Liver (tissue), 9 donors: ENCODE measurements around the gene STK11. TPM values are rescaled to one million over a fixed set of nuclear protein-coding genes. Genes with fewer than 3 reads are reported as not detected.

Experiments
- DNase-seq: peaks from one replicate; pipeline ENCODE4 v3.0.0-alpha.2; 2017; ENCODE audit warnings: low spot score
- H3K27ac ChIP-seq, 2 donors: one replicate each; pipeline ENCODE4 v1.7.0; 2013; ENCODE audit warnings: inconsistent platforms in 2 of 2, low read length in 2 of 2, control low read depth in 1 of 2, low read depth in 1 of 2, mild to moderate bottlenecking in 1 of 2
- H3K27me3 ChIP-seq, 4 donors: one replicate each; pipeline versions ENCODE4 v1.6.1 to v1.7.0; 2013; ENCODE audit warnings: low read length in 3 of 4, inconsistent platforms in 1 of 4, mild to moderate bottlenecking in 1 of 4, moderate library complexity in 1 of 4; ENCODE audit not compliant: control insufficient read depth in 4 of 4, insufficient read depth in 4 of 4
- H3K36me3 ChIP-seq, 4 donors: one replicate each; pipeline versions ENCODE4 v1.6.1 to v1.7.0; 2013; ENCODE audit warnings: low read length in 3 of 4, mild to moderate bottlenecking in 3 of 4, low read depth in 1 of 4, moderate library complexity in 1 of 4; ENCODE audit not compliant: control insufficient read depth in 4 of 4, insufficient read depth in 3 of 4
- H3K4me1 ChIP-seq, 4 donors: one replicate each; pipeline versions ENCODE4 v1.6.1 to v1.7.0; 2013; ENCODE audit warnings: low read length in 3 of 4, mild to moderate bottlenecking in 3 of 4, moderate library complexity in 1 of 4; ENCODE audit not compliant: control insufficient read depth in 4 of 4, insufficient read depth in 4 of 4
- H3K4me3 ChIP-seq, 3 donors: one replicate each; pipeline versions ENCODE4 v1.6.1 to v1.7.0; 2013; ENCODE audit warnings: low read length in 3 of 3, control low read depth in 1 of 3, low read depth in 1 of 3, mild to moderate bottlenecking in 1 of 3
- H3K9ac ChIP-seq, 2 donors: one replicate each; pipeline ENCODE4 v1.7.0; 2013; ENCODE audit warnings: low read length in 2 of 2, mild to moderate bottlenecking in 2 of 2, moderate library complexity in 2 of 2, control low read depth in 1 of 2, low read depth in 1 of 2
- H3K9me3 ChIP-seq, 4 donors: one replicate each; pipeline versions ENCODE4 v1.6.1 to v1.7.0; 2013; ENCODE audit warnings: low read length in 3 of 4; ENCODE audit not compliant: control insufficient read depth in 4 of 4
- CTCF ChIP-seq: fragments of 150-350 bp; IDR thresholded peaks from 2 replicates; pipeline ENCODE4 v1.5.1; 2017; ENCODE audit warnings: improper control_type of control experiment, low read depth, low read length; ENCODE audit not compliant: missing input control
- EGR1 ChIP-seq, 2 donors: IDR thresholded peaks; 2 replicates each; pipeline ENCODE4 v1.6.1; 2016 to 2018; ENCODE audit warnings: antibody characterized with exemption in 2 of 2, low read depth in 2 of 2
- FOXA1 ChIP-seq: IDR thresholded peaks from 2 replicates; pipeline ENCODE4 v1.6.1; 2016; ENCODE audit warnings: antibody characterized with exemption
- GABPA ChIP-seq, 2 donors: IDR thresholded peaks in 1 of 2; conservative IDR thresholded peaks in 1 of 2; 2 replicates each; pipeline ENCODE4 v1.6.1; 2016; ENCODE audit warnings: antibody characterized with exemption in 2 of 2, mild to moderate bottlenecking in 1 of 2, moderate library complexity in 1 of 2
- HNF4A ChIP-seq, 2 donors: conservative IDR thresholded peaks; 2 replicates each; pipeline ENCODE4 v1.6.1; 2016; ENCODE audit warnings: antibody characterized with exemption in 2 of 2, mild to moderate bottlenecking in 2 of 2
- HNF4G ChIP-seq: IDR thresholded peaks from 2 replicates; pipeline ENCODE4 v1.6.1; 2016; ENCODE audit warnings: antibody characterized with exemption
- JUND ChIP-seq, 2 donors: IDR thresholded peaks; 2 replicates each; pipeline ENCODE4 v1.6.1; 2016; ENCODE audit warnings: antibody characterized with exemption in 2 of 2
- MAX ChIP-seq: IDR thresholded peaks from 2 replicates; pipeline ENCODE4 v1.6.1; 2016; ENCODE audit warnings: antibody characterized with exemption
- NR2F2 ChIP-seq: IDR thresholded peaks from 2 replicates; pipeline ENCODE4 v1.6.1; 2016; ENCODE audit warnings: antibody characterized with exemption
- RAD21 ChIP-seq, 2 donors: IDR thresholded peaks; 2 replicates each; pipeline ENCODE4 v1.6.1; 2016; ENCODE audit warnings: antibody characterized with exemption in 2 of 2, mild to moderate bottlenecking in 2 of 2
- REST ChIP-seq: IDR thresholded peaks from 2 replicates; pipeline ENCODE4 v1.6.1; 2016; ENCODE audit warnings: antibody characterized with exemption, mild to moderate bottlenecking
- RXRA ChIP-seq, 2 donors: IDR thresholded peaks; 2 replicates each; pipeline ENCODE4 v1.6.1; 2017 to 2018; ENCODE audit warnings: antibody characterized with exemption in 2 of 2, mild to moderate bottlenecking in 1 of 2
- SP1 ChIP-seq: IDR thresholded peaks from 2 replicates; pipeline ENCODE4 v1.6.1; 2018; ENCODE audit warnings: antibody characterized with exemption, mild to moderate bottlenecking
- TAF1 ChIP-seq: conservative IDR thresholded peaks from 2 replicates; pipeline ENCODE4 v1.6.1; 2016; ENCODE audit warnings: antibody characterized with exemption, mild to moderate bottlenecking
- YY1 ChIP-seq: IDR thresholded peaks from 2 replicates; pipeline ENCODE4 v1.6.1; 2016; ENCODE audit warnings: antibody characterized with exemption, mild to moderate bottlenecking
- ZBTB33 ChIP-seq: IDR thresholded peaks from 2 replicates; pipeline ENCODE4 v1.6.1; 2016; ENCODE audit warnings: antibody characterized with exemption
- WGBS: extraction: QIAGEN DNeasy Blood & Tissue Kit; methylation state at CpG from one replicate; pipeline ENCODE4 v1.1.7; 2013; 5-methylcytosine and 5-hydroxymethylcytosine counted together
- polyA plus RNA-seq, 2 donors: library from polyadenylated mRNA; stranded (reverse) in 1 of 2; unstranded in 1 of 2; fragments of 200-250 nt in 1 of 2; fragments of >200 nt in 1 of 2; fragmentation: Nextera tagmentation in 1 of 2; extraction: Ambion mirVana in 1 of 2; gene quantifications; one replicate each; pipeline versions ENCODE4 v1.2.1 to v1.2.3, GENCODE V29; 2013 to 2015
- total RNA-seq, 2 donors: library from RNA; depleted of rRNA; stranded (reverse); fragments of >200 nt; gene quantifications; one replicate each; pipeline ENCODE4 v1.2.3, GENCODE V29; 2014
- donor health status: healthy.
- donor health status: healthy.
- donor health status: healthy.
- donor health status: healthy.
- donor health status: healthy.

Gene STK11
- total and polyA plus RNA-seq, 4 donors: 3.0 to 126 (median 35.5) TPM

- peak within 1 kb of the TSS; percentile 41 to 89 for H3K9ac ChIP-seq
- H3K36me3 ChIP-seq: no peaks in the 10 kb centered on the region
- peak within 1 kb of the TSS; percentile 79 to 89 (median 84) for H3K4me3 ChIP-seq
- under 1% methylated on average over 79 of the region's 79 CpGs for WGBS
- TF ChIP-seq SP1: peak; percentile 35
- TF ChIP-seq REST: peak; percentile 53
- TF ChIP-seq RAD21 (IDR thresholded peaks at IDR 0.05): peak in 1 of 2 donors; percentile 11
- no peak for TF ChIP-seq HNF4A (conservative IDR thresholded peaks at IDR 0.05)
- TF ChIP-seq ZBTB33: no peak
- TF ChIP-seq HNF4G: no peak
- no peak for TF ChIP-seq CTCF
- peak; percentile 38 for TF ChIP-seq YY1
- TF ChIP-seq JUND (IDR thresholded peaks at IDR 0.05): no peak
- peak; percentile 17 to 22 for TF ChIP-seq RXRA (IDR thresholded peaks at IDR 0.05)
- no peak for TF ChIP-seq TAF1
- TF ChIP-seq GABPA (IDR thresholded peaks at IDR 0.05 in 1 of 2, conservative IDR thresholded peaks at IDR 0.05 in 1 of 2): peak in 1 of 2 donors; percentile 43
- TF ChIP-seq NR2F2: peak; percentile 38
- TF ChIP-seq MAX: no peak
- TF ChIP-seq FOXA1: no peak
- TF ChIP-seq EGR1 (IDR thresholded peaks at IDR 0.05; ENCODE audit: low read depth in 2 of 2): no peak
- peaks cover 34 to 73% (median 48%) of the 10 kb centered on the region in 4 donors for H3K4me1 ChIP-seq
- peak within 1 kb of the TSS; percentile 91 to 95 for H3K27ac ChIP-seq
- no peaks in the 10 kb centered on the region for H3K9me3 ChIP-seq
- no peaks in the 10 kb centered on the region for H3K27me3 ChIP-seq
- peak; percentile 90 for DNase-seq
Measured at GRCh38 chr19:1241417-1242095, 36.0 kb downstream of the STK11 start, which contains the start of gene ATP5F1D. TSS of gene ATP5F1D (plus strand) at chr19:1241751. CDS start at chr19:1241851, 100 bp downstream.
